HG03520 (cell line): ENCODE data around the gene SLIT3.

ENCODE experiments used
- ATAC-seq: cut with Tn5 transposase; IDR thresholded peaks from one replicate; pipeline ENCODE4 v1.9.1; 2021; ENCODE audit warnings: mild to moderate bottlenecking, moderate library complexity; ENCODE audit not compliant: unreplicated experiment

SLIT3 gene

DNA sequence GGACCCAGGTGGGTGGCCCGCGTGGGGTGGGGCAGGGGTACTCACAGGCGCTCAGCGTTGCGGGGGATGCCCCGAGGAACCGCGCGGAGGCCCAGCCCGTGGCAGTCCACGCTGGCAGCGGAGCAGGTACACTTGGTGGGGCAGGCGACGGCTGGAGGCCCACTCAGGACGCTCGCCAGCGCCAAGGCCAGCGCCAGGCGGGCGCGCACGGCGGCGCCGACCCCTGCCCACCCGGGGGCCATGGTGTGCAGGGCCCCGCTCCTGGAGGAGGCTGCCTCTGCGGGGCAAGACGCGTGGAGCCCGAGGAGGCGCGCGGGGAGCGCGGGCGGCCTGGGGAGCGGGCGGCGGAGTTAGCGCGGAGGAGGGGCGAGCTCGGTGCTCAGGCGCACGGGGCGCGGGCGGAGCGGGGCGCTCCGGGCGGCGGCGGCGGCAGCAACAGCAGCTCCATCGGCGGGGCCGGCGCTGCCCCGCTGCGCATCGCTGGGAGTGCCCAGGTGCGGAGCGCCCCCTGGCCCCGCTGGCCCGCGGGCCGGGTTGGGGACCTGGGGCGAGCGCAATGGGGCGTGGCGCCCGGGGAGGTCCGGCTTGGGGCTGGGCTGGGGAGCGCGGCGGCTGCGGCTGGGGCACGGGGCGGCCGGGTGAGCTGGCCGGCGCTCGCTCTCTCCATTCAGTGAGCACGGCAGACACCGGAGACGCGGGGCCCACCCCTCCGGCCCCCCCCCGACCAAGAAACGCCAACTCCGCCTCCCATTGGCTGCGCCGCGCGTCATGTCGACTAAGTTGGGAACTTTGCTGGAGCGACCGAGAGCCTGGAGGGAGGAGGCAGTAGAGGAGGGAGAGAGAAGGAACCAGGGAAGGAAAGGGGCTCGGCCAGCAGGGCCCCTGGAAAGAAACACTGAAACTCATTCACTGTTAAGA is at the start of gene SLIT3:
Gene SLIT3, minus strand, starts transcription at position 672 of the 918 bp plus-strand sequence. Its CDS starts 430 bp downstream, at position 242.
- no peak for ATAC-seq

DNA sequence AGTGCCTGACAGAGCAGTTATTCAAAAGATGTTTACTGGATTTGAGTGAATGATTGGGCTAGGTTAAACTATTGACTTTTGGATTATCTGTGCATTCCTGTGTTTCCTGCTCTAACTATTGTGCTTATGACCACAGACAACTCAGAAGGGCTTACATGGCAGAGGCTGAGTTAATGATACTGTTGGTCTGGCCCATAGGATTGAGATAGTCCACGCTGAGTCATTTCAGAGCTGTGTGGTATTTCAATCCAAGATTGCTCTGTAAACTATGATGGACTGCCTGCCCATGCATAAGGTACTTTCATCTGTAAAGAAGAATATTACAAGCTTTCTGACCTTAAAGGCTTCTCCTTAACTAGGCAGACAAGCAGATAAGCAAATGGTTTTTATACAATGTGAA is 49.1 kb upstream of the SLIT3 start:
- ATAC-seq: no peak

DNA sequence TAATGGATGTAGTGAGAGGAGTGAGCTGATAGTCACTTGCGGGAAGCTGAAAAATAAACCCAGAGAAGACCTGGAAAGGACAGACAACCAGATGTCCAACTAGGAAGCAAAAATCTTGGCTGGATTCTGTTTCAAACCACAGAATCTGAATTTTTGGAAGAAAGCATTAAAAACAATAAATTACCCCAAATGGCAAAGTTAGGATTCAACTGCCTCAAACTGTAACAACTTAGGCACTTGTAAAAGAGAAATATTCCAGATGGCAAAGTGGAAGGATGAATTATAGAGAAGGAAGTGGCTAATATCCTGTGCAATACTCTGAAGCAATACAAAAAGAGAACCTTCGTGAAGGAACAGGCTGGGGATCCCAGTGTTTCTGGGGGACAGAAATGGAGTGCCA is 46.8 kb upstream of the SLIT3 start:
- ATAC-seq: no peak

DNA sequence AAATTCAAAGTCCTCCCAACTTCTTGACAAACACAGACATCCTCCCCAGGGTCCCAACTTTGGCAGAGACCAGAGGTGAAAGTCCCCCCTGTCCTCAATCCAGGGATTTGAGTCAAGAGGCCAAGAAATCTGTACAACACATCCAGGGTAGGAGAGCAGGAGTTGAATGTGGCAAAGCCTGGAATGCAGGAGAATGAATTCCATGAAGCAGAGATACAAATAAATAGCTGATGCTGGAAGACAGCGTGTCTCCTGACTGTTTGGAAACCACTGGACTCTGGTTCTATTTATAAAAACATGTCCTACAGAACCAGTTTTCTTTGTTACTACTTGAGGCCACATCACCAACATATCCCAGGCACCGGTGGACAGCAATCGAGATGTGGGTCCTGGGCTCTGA is 43.7 kb upstream of the SLIT3 start:
- ATAC-seq: no peak

DNA sequence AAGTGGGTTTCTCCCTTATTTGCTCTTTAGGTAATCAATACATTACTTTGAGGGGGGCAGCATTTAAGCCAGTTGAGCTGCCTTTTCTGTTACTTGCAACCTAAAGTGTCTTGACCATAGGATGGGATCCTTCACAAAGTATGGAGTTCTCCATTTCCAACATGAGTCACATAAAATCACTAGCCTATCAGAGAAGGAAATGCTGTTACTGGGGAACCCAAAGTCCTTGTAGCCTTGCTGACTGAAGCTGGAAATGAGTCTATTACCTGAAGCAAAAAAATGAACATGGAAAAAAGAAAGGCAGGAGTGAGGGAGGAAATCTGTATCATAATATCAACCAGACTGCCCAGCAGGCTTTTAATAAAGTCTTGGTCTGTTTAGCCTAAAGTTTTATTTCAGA is 42.8 kb upstream of the SLIT3 start:
- ATAC-seq: no peak

DNA sequence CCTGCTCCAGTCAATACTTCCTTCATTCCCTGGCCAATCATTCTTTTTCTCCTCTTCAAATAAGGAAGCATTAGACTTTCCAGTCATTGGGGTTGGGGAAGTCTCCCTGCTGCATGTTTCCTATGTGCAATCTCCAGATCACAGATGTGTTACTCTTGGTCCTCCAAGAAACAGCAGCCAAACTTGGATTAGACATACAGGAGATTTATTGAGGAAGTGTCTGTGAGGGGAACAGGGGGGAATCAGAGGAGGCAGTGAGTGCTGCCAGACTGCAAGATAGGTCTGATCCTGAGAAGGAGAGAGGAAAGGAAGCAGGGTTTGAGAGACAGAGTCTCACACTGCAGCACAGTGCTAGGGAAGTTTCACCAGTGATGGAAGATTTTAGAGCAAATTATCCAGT is 40.6 kb upstream of the SLIT3 start:
- ATAC-seq: no peak

DNA sequence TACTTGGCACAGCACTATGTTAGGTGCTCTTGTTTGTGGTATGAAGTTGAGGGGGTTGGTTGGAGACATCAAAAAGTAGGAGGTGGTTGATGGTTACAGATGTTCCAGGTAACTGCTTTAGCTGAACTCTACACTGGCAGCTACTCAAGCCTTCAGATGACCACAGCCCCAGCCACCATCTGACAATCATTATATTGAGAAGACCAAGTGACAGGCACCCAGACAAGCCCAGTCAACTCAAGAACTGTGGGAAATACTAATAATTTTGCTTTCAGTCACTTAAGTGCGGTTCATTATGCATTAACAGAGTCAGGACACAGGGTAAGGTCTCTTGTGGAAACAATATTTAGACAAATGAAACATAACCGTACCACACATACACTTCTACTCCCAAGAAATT is 38.9 kb upstream of the SLIT3 start:
- peak; percentile 65 for ATAC-seq

DNA sequence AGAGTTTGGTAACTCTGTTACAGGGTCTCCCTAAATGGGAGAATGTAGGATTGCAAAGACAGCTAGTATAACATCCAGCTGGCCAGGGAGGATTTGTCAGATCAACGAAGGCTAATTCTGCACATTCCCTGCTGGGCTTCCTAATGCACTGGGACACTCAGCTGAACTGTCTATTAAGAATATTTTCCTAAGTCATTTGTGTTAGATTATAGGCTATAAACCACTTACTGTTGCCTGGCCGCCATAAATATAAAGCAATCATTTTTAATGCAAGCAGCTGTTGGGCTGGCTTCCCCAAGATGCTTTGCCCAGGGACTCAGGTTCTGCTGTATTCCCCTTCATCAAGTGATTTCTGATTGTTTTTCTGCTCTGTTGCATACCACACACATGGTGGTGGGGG is 35.3 kb upstream of the SLIT3 start:
- ATAC-seq: no peak

DNA sequence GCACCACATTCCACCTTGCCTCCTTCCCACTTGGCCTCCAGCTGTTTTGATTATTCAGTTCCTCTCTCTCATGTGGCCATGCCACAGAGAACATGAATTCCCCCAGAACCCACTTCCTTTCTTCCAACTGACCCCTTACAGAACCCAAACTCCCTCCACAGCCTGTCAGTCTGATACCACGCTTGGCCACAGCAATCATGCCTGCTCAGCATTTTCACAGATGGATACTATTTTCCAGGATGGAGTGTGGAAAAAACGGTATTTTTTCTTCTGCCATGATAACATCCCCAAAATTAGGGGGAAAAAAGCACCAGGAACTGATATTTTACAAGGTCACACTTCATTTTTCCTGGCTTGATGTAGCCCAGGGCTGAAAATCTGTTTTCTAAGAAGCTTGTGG is 34.9 kb upstream of the SLIT3 start:
- ATAC-seq: no peak

DNA sequence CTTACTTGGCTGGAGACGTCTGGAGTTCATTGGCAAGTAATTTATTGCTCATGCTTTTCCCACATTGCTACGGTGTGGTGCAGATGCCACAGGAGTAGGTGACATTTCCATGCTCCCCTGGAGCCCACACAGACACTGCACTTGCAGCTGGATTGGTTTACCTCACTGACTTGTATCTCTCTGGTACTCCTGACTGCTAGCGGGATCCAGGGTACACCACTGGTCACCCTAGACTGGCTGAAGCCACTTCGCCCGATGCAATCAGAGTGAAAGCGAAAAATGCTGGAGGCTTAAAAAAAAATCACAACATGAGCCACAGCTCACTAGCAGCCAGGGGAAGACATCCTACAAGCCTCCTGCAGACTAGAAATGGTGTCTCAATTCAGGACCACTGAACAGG is 32.6 kb upstream of the SLIT3 start:
- ATAC-seq: no peak

DNA sequence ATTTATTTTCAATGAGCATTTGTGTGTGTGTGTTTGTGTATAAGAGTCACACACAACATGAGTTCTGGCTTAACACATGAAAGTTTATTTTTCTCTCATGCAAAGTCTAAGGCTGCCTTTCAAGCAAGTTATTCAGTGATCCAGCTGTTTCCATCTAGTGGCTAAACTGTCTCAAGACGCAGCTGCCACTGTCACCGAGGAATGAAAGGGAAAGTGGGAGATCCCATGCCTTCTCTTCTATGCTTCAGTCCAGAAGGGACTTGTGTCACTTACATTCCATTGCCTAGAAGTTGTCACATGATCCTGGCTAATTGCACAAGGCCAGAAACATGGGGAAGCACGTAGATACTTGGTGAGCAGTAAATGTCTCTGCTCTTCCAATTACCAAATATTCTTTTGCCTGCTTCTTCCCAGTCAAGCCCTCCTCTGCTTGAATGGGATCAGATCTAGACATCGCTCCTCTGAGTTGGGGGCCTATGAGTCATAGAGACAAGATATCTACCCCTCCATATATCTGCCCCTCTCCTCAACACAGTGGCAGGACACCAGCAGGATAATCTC is 30.4 kb upstream of the SLIT3 start:
- ATAC-seq: no peak

DNA sequence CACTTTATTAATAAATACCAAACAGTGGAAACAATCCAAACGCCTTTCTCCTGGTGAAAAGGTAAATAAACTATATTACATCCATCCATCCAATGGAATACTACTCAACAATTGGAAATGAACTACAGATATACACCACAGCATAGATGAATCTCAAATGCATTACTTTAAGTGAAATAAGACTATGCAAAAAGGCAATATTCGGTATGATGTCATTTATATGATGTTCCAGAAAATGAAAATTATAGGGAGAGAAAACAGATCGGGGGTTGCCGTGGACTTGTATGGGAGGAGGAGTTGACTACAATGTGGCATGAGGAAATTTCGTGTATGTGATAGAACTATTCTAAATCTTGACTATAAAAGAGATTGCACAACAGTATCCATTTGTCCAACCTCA is 27.5 kb upstream of the SLIT3 start:
- ATAC-seq: no peak

DNA sequence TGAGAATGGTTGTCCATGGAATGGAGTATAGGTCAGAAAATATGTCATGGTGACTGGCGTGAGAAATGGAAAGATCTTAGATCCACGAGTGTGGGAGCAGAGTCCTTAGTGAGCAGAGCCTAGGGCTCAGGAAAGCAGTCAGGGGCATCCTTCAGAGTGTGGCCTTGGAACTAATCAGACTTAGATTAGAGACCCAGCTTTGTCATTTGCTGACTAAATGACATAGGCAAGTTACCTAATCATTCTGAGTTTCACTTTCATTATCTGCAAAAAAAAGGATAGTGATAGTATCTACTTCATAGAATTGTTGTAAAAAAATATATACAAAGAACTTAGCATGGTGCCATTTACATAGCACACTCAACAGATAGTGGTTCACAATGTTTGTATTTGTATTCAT is 24.3 kb upstream of the SLIT3 start:
- no peak for ATAC-seq

DNA sequence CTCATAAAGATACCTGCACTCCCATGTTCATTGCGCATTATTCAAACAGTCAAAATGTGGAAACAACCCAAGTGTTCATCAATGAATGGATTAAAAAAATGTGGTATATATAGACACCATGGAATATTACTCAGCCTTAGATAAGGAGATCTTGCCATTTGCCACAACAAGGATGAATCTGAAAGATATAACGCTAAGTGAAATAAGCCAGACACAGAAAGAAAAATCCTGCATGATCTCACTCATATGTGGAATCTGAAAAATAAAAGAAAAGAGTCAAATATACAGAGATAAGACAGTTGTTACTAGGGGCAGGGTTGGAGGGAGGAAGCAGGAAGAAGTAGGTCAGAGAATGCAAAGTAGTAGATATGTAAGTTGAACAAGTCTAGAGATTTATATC is 17.6 kb upstream of the SLIT3 start:
- no peak for ATAC-seq

DNA sequence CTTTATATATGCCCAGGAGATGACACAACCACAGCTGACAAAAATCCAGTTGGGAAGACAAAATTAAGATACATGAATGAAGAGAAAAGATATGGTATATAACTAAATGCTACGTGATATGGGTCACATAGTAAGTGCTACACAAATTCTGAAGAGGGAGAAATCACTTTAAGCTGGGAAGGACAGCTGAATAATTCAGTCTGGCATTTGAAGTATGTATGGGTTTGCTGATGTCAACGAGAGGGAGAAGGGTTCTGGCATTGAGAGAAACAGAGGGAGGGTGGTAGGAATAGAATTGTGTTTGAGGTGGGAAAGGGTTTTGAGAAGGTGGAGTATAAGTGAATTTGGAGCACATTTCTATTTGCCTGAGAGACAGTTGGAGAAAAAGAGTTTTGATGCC is 6.7 kb upstream of the SLIT3 start:
- no peak for ATAC-seq

DNA sequence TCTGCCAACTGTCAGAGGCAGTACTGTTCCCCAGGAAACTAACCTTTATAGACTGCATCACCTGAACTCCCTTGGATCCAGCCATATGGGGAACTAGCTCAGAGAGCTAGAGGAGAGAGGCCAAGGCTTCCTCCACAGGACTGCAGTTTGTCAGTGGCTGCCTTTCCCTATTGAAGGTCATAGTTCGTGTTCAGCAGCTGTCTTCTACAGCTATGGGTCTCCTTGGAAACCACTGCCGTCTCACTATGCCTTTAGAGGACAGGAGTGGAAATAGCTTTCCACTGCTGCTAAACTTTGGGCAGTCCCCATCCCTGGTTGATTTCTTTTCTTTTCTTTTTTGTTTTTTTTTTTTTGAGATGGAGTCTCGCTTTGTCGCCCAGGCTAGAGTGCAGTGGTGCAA is 4.4 kb upstream of the SLIT3 start:
- ATAC-seq: no peak

DNA sequence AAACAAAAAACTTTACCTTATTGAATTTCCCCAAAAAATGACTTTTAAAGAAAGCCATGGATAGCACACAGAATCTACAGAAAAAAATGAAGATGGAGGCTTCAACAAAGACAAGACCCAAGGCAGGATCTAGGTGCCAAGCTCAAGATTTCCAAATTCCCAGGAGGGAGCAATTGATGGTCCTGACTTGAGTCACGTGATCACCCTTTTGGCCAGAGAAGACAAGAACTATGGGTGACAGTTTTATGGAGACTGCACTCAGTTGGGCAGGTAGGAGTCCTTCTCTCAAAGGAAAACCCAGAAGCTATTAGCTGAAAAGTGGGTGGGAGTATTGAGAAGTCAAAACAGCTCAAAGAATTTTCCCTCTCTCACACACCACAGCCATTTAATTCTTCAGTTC is 3.2 kb upstream of the SLIT3 start:
- ATAC-seq: no peak

DNA sequence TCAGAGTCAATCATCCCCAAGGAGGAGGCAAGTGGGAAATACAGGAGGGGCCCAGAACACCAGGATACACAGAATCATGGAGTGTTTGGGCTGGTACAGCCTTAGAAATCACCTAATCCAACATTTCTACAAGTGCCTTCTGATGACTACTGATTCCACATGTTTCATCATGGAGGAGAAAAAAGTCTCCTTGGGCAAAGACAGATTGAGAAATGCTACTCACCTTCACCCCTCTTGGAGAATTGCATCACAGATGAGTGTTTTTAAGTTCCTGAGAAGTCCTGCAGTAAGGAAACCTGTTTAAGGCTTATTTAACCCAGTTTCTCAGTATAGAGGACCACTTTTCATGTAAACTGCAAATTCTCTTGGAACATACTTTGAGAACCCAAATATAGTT is 2.2 kb upstream of the SLIT3 start:
- no peak for ATAC-seq

DNA sequence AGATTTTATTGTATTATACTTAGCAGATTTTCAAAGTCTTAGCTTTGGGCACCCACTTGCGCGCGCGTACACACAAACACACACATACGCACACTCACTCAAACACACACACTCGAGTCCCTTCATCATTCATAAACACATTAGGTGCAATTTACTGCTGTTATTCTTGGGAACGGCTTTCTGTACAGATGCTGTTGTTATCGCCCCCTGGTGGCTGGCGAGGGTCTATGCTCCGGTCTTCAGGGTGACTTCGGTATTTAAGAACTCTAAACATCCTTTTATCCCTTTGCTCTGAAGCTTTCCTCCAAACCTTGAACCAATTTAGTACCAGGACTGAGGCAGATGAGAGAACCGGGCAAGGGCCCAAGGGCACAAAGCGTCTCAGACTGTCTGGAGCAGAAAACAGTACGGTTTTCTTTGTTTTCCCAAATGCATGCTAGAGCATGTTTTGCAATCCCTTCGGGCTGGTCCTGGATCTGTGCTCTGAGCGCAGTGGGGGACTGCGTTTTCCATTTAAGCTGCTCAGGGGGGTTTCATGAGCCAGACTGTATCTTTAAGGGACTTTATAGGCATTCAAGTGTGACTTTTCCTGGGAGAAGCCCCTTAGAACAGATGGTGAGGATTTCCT is 1.7 kb upstream of the SLIT3 start:
- ATAC-seq: peak; percentile 77

DNA sequence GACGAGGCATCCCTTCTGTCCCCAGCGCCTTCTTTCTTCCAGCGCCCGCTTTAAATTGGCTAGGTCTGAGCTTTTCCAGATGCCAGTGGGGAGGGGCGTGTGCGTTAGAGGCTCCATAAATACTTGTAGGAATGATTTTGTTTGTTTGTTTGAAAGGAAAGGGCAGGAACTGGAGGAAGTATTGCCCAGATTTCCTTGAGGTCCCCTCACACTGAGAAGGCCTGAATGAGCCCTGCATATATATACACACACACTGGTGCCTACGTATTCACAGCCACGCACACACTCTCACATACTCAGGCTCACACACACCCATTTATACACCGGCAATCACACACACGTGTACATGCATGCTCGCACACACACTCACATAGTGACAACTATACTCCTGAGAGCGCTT is 1.0 kb upstream of the SLIT3 start:
- peak; percentile 22 for ATAC-seq

DNA sequence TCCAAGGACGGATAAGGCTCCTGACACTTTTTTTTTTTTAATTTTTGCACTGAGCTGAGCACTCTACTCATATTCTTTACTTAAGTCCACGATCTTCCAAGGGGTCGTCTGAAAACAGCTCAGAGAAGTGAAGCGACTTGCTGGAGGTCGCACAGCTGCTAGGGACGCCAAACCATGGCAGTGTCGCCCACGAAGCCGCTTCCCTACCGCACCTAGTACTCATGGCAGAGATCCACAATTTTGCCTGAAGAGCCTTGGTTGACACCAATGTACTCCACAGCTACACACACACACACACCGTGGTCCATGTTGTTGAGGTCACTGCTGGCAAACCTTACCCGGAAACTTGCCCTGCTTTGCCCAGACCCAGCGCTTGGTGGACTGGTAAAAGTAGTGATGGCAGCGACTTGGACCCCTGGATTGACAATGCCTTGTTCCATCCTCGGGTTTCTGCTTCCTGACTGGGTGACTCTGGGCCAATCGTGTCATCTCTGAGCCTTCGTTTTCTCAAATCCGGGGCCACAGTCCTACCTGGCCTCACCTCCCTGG is 521 bp upstream of the SLIT3 start:
- no peak for ATAC-seq
